ENCODE measurements around the gene KLC1.

Gene KLC1

GRCh38 chr14:103696070-103696402, 67.0 kb downstream of the KLC1 start:
- Mint-ChIP-seq H3K4me3 (no peak overlapping the region), H3K27me3 (no peaks in the 10 kb centered on the region), H3K9me3 (no peaks in the 10 kb centered on the region), H3K36me3 (peaks cover 31 to 33% of the 10 kb centered on the region in 2 donors), H3K4me1 (peaks cover 44 to 76% of the 10 kb centered on the region in 2 donors), H3K27ac (peak overlapping the region; percentile 80)
- DNase-seq (no peak), ATAC-seq (replicated peaks) (no peak)

- Mint-ChIP-seq H3K4me1 (peaks cover 44 to 76% of the 10 kb centered on the region in 2 donors), H3K36me3 (peaks cover 32 to 33% of the 10 kb centered on the region in 2 donors), H3K4me3 (no peak overlapping the region), H3K27me3 (no peaks in the 10 kb centered on the region), H3K27ac (peak overlapping the region; percentile 76), H3K9me3 (no peaks in the 10 kb centered on the region)
- DNase-seq (no peak), ATAC-seq (replicated peaks) (no peak)
Observed at GRCh38 chr14:103696466-103697071, 67.6 kb downstream of the KLC1 start.

- H3K36me3 Mint-ChIP-seq, result peaks cover 37 to 38% of the 10 kb centered on the region in 2 donors
- H3K27ac Mint-ChIP-seq, result peak overlapping the region; percentile 59
- H3K27me3 Mint-ChIP-seq, result no peaks in the 10 kb centered on the region
- H3K9me3 Mint-ChIP-seq, result no peaks in the 10 kb centered on the region
- peaks cover 41 to 76% of the 10 kb centered on the region in 2 donors for H3K4me1 Mint-ChIP-seq
- no peak overlapping the region for H3K4me3 Mint-ChIP-seq
- DNase-seq (no peak), ATAC-seq (replicated peaks) (no peak)
Observed at GRCh38 chr14:103697206-103697602, 68.2 kb downstream of the KLC1 start.

GRCh38 chr14:103697603-103698379, 68.8 kb downstream of the KLC1 start:
- Mint-ChIP-seq H3K36me3 (peaks cover 40 to 42% of the 10 kb centered on the region in 2 donors), H3K9me3 (no peaks in the 10 kb centered on the region), H3K27ac (peak overlapping the region; percentile 90), H3K27me3 (no peaks in the 10 kb centered on the region), H3K4me1 (peaks cover 42 to 77% of the 10 kb centered on the region in 2 donors), H3K4me3 (peak overlapping the region in 1 of 2 donors; percentile 67)
- DNase-seq (no peak), ATAC-seq (replicated peaks) (no peak)

DNA sequence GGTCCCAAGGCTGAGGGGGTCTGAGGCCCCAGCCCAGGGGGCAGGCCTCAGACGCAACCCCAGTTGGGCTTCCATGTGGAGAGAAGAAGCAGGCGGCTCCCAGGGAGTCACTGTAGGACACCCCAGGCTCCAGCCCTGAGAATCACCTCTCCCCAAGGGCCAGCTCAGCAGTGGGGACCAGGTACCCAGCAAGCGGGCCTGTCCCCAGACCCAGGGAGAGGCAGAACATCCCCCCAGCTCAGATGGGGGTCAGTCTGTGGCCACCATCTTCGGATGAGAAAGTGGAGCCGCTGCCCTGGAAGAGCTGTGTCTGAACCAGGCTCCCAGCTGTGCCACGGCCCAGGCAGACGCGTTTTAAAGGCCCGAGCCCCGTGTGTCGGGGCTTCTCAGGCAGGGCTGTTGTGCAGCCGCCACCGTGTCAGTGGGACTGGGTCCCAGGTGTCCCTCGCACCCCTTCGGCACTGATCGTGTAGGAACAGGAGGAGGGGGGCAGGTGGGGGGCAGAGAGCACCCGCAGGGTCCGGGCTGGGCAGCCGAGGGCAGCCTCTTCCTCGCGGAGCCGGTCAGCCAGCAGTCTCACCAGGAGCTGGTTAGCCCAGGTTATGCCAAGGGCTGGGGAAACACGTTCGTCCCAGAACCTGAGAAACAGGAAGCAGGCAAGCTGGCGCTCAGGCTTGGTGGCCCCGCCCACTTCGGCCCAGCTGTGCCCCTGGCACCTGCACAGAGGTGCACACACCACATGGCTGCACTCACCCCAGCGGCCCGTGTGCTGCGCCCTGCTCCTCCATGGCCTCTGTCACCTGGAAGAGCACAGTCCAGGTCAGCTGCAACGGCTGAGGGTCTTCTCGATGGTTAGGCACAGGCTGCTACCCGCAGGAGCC, 69.6 kb downstream of the KLC1 start:
- ATAC-seq (replicated peaks), result peak; percentile 29 to 39
- no peak for DNase-seq
- Mint-ChIP-seq H3K9me3 (no peaks in the 10 kb centered on the region), H3K27me3 (no peaks in the 10 kb centered on the region), H3K4me3 (no peak overlapping the region), H3K27ac (peak overlapping the region; percentile 90), H3K4me1 (peaks cover 45 to 82% of the 10 kb centered on the region in 2 donors), H3K36me3 (peaks cover 42 to 44% of the 10 kb centered on the region in 2 donors)

GRCh38 chr14:103699261-103699661, 70.2 kb downstream of the KLC1 start:
- Mint-ChIP-seq H3K36me3 (peaks cover 40 to 43% of the 10 kb centered on the region in 2 donors), H3K27ac (peak overlapping the region; percentile 73), H3K9me3 (no peaks in the 10 kb centered on the region), H3K4me1 (peaks cover 50 to 82% of the 10 kb centered on the region in 2 donors), H3K27me3 (no peaks in the 10 kb centered on the region), H3K4me3 (no peak overlapping the region)
- no peak for ATAC-seq (replicated peaks)
- no peak for DNase-seq

DNA sequence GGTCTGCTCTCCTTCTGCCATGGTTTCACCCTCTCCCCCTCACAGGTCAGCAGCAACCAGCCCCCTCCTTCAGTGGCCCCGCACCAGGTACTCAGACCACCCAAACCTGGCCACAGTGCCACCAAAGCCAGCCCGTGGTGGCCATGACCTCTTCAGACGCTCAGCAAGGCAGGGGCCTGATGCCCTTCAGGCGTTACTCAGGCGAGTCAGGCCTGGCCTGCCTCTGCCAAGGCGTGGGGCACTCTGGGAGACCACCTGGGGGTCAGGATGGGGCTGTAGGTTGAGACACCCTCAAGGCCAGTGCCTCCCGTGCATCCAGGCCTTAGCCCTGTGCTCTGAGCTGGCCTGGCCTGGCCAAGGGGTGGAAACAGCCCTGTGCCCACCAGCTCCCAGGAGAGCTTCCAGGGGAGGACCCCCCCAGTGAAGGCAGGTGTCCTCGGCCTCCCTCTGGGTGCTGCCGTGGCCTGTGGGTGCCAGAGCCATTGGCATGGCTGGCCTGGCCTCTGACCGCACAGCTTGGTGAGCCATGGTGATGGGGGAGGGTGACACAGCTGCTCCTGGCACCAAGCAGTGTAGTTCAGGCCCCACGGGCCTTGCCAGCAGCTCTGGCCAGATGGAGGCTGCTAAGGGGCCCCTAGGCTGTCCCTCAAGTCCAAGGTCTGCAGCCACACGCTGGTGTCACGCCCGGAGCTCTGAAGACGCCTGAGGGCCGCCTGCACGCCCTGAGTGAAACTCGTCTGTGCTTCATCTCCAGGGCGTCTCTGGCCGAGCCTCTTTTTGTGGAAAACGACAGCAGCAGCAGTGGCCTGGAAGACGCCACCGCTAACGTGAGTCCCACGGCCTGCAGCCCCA, 71.1 kb downstream of the KLC1 start:
- Mint-ChIP-seq H3K27ac (peak overlapping the region; percentile 73), H3K36me3 (peaks cover 43 to 44% of the 10 kb centered on the region in 2 donors), H3K27me3 (no peaks in the 10 kb centered on the region), H3K9me3 (no peaks in the 10 kb centered on the region), H3K4me1 (peaks cover 53 to 83% of the 10 kb centered on the region in 2 donors), H3K4me3 (peak overlapping the region in 1 of 2 donors; percentile 59)
- DNase-seq, result no peak
- ATAC-seq (replicated peaks), result no peak

GRCh38 chr14:103700753-103701490, 71.9 kb downstream of the KLC1 start:
- Mint-ChIP-seq H3K4me3 (peak overlapping the region in 1 of 2 donors; percentile 17), H3K27me3 (no peaks in the 10 kb centered on the region), H3K36me3 (peaks cover 41 to 44% of the 10 kb centered on the region in 2 donors), H3K4me1 (peaks cover 47 to 78% of the 10 kb centered on the region in 2 donors), H3K27ac (no peak overlapping the region), H3K9me3 (no peaks in the 10 kb centered on the region)
- DNase-seq (no peak), ATAC-seq (replicated peaks) (no peak)

- Mint-ChIP-seq H3K4me1 (peaks cover 37 to 66% of the 10 kb centered on the region in 2 donors), H3K27me3 (no peaks in the 10 kb centered on the region), H3K4me3 (peak overlapping the region in 1 of 2 donors; percentile 49), H3K9me3 (no peaks in the 10 kb centered on the region), H3K36me3 (peaks cover 42 to 44% of the 10 kb centered on the region in 2 donors), H3K27ac (peak overlapping the region; percentile 56)
- DNase-seq (no peak), ATAC-seq (replicated peaks) (peak; percentile 4 to 17)
Observed at GRCh38 chr14:103702095-103702494, 73.1 kb downstream of the KLC1 start.

- peak overlapping the region; percentile 78 for H3K27ac Mint-ChIP-seq
Observed at GRCh38 chr14:103702497-103703432, 73.8 kb downstream of the KLC1 start.

GRCh38 chr14:103703433-103704385, 74.7 kb downstream of the KLC1 start:
- ATAC-seq (replicated peaks) (no peak), DNase-seq (no peak)
- H3K27me3 Mint-ChIP-seq, result no peaks in the 10 kb centered on the region
- H3K27ac Mint-ChIP-seq, result peak overlapping the region; percentile 63
- H3K4me1 Mint-ChIP-seq, result peaks cover 31 to 52% of the 10 kb centered on the region in 2 donors
- peak overlapping the region in 1 of 2 donors; percentile 10 for H3K4me3 Mint-ChIP-seq
- no peaks in the 10 kb centered on the region for H3K9me3 Mint-ChIP-seq
- H3K36me3 Mint-ChIP-seq, result peaks cover 42 to 48% of the 10 kb centered on the region in 2 donors

More at GRCh38 chr14:103702497-103703432, 73.8 kb downstream of the KLC1 start:
- peaks cover 33 to 59% of the 10 kb centered on the region in 2 donors for H3K4me1 Mint-ChIP-seq
- ATAC-seq (replicated peaks) (no peak), DNase-seq (no peak)
- H3K4me3 Mint-ChIP-seq, result no peak overlapping the region
- no peaks in the 10 kb centered on the region for H3K9me3 Mint-ChIP-seq
- H3K27me3 Mint-ChIP-seq, result no peaks in the 10 kb centered on the region
- H3K36me3 Mint-ChIP-seq, result peaks cover 40 to 41% of the 10 kb centered on the region in 2 donors
